ENCODE results near the gene CPED1.

GRCh38 chr7:121307021-121307574, 318.6 kb downstream of the CPED1 start:
- TF ChIP-seq CTCF (IDR thresholded peaks at IDR 0.05) (no peak), ZFX (IDR thresholded peaks at IDR 0.05; ENCODE audit: borderline replicate concordance) (no peak)

All from 22Rv1 (cell line).